ENCODE data around the gene CAPN2.

Gene CAPN2

DNA sequence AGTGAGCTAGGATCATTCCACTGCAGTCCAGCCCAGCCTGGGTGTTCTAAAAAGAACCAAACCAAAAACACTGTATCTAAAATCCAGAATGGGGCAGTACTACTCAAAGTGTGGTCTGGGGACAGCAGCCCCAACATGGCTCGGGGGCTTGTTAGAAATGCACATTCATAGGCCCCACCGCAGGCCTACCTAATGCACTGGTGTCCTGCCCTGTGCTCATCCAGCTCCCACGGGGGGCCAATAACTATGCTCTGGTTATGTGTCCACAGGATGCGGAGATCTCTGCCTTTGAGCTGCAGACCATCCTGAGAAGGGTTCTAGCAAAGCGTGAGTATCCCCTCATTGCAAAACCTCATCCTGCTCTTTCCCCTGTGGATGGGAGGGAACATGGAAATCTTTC lies 51.5 kb downstream of the CAPN2 start:
- TF ChIP-seq ZNF830 (tag by site-specific recombination; IDR thresholded peaks at IDR 0.05; ENCODE audit: low read depth) (no peak), ZNF23 (tag by site-specific recombination; IDR thresholded peaks at IDR 0.05; ENCODE audit: borderline replicate concordance) (no peak), SCRT2 (tag by site-specific recombination; IDR thresholded peaks at IDR 0.05) (no peak), ZNF521 (tag by site-specific recombination; IDR thresholded peaks at IDR 0.05) (no peak), ZNF202 (tag by site-specific recombination; IDR thresholded peaks at IDR 0.05; ENCODE audit: borderline replicate concordance) (no peak), KLF9 (tag by site-specific recombination; IDR thresholded peaks at IDR 0.05; ENCODE audit: low read depth) (no peak), ZNF292 (tag by site-specific recombination; IDR thresholded peaks at IDR 0.05; ENCODE audit: borderline replicate concordance, low read depth) (no peak), ZEB2 (tag by site-specific recombination; IDR thresholded peaks at IDR 0.05) (no peak), ZBTB17 (tag by site-specific recombination; IDR thresholded peaks at IDR 0.05) (no peak), ZNF654 (tag by site-specific recombination; IDR thresholded peaks at IDR 0.05; ENCODE audit: low read depth) (no peak), SP7 (tag by site-specific recombination; IDR thresholded peaks at IDR 0.05) (no peak)
- TF ChIP-seq, protein P1, sequence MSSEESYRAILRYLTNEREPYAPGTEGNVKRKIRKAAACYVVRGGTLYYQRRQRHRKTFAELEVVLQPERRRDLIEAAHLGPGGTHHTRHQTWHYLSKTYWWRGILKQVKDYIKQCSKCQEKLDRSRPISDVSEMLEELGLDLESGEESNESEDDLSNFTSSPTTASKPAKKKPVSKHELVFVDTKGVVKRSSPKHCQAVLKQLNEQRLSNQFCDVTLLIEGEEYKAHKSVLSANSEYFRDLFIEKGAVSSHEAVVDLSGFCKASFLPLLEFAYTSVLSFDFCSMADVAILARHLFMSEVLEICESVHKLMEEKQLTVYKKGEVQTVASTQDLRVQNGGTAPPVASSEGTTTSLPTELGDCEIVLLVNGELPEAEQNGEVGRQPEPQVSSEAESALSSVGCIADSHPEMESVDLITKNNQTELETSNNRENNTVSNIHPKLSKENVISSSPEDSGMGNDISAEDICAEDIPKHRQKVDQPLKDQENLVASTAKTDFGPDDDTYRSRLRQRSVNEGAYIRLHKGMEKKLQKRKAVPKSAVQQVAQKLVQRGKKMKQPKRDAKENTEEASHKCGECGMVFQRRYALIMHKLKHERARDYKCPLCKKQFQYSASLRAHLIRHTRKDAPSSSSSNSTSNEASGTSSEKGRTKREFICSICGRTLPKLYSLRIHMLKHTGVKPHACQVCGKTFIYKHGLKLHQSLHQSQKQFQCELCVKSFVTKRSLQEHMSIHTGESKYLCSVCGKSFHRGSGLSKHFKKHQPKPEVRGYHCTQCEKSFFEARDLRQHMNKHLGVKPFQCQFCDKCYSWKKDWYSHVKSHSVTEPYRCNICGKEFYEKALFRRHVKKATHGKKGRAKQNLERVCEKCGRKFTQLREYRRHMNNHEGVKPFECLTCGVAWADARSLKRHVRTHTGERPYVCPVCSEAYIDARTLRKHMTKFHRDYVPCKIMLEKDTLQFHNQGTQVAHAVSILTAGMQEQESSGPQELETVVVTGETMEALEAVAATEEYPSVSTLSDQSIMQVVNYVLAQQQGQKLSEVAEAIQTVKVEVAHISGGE (tag by site-specific recombination; conservative IDR thresholded peaks at IDR 0.05; ENCODE audit: low read depth) = no peak
- TF ChIP-seq, protein P2, sequence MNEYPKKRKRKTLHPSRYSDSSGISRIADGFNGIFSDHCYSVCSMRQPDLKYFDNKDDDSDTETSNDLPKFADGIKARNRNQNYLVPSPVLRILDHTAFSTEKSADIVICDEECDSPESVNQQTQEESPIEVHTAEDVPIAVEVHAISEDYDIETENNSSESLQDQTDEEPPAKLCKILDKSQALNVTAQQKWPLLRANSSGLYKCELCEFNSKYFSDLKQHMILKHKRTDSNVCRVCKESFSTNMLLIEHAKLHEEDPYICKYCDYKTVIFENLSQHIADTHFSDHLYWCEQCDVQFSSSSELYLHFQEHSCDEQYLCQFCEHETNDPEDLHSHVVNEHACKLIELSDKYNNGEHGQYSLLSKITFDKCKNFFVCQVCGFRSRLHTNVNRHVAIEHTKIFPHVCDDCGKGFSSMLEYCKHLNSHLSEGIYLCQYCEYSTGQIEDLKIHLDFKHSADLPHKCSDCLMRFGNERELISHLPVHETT (tag by site-specific recombination; IDR thresholded peaks at IDR 0.05) = no peak
- TF ChIP-seq, protein P3, sequence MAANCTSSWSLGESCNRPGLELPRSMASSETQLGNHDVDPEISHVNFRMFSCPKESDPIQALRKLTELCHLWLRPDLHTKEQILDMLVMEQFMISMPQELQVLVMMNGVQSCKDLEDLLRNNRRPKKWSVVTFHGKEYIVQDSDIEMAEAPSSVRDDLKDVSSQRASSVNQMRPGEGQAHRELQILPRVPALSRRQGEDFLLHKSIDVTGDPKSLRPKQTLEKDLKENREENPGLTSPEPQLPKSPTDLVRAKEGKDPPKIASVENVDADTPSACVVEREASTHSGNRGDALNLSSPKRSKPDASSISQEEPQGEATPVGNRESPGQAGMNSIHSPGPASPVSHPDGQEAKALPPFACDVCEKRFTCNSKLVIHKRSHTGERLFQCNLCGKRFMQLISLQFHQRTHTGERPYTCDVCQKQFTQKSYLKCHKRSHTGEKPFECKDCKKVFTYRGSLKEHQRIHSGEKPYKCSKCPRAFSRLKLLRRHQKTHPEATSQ (tag by site-specific recombination; IDR thresholded peaks at IDR 0.05) = no peak
- no peaks in the 10 kb centered on the region for H3K4me1 ChIP-seq (ENCODE audit: control insufficient read depth, insufficient read depth, low read length)
- H3K4me3 ChIP-seq (ENCODE audit: low read depth, low read length) = no peak overlapping the region
- H3K36me3 ChIP-seq (ENCODE audit: control insufficient read depth in 2 of 2, insufficient read depth in 1 of 2, low read length in 2 of 2) = peaks cover 25 to 57% of the 10 kb centered on the region in 2 experiments
- ChIA-PET POLR2A (no interaction called here), CTCF (interaction anchor here (0.6 to 0.8 kb wide), 2 partner anchors 48 to 69 kb away, joined by 3 to 4 read pairs; no protein-coding TSS in a partner anchor)
- H3K9me3 ChIP-seq (ENCODE audit: control insufficient read depth, insufficient read depth, low read depth, low read length) = no peaks in the 10 kb centered on the region
- H3K27ac ChIP-seq (ENCODE audit: extremely low read depth, low read depth, low read length) = no peak overlapping the region

DNA sequence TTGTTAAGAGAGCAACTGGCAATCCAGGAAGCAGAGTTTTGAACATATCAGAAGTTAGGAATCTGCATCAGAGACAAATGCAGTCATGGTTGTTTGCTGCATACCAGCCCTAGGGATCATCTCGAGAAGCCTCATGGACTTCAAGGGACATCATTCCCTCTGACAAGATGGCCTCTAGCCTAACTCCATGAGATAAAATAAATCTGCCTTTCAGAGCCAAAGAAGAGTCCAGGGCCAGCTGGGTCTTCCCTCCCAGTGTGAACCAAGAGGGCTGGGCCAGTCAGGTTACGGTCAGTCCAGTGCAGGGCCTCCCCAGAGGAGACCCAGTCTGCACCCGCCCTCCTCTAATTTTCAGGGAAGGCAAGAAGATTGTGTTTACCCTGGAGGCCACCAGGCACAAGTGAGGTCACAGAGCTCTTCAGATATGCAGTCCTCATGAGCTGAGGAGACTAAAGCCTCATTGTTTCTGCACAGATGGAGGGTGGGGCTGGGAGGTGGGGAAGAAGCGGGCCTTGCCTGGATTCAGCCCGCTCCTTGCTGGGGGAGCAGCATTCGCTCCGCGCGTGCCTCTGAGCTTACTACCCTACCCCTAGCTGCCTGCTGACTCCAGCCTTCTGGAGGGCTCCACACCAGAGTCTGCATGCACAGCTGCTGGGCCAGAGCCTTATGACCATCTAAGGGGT lies 52.8 kb downstream of the CAPN2 start:
- 0 out of 2 replicates have a peak, but pooled peaks have one; percentile 32 for TF ChIP-seq ZNF600 (tag by site-specific recombination; IDR thresholded peaks at IDR 0.05)
- TF ChIP-seq ZBTB48 (tag by site-specific recombination; IDR thresholded peaks at IDR 0.05) = peak; percentile 57; the same call in 1 of the 2 replicates
- no peak for TF ChIP-seq ZNF350 (tag by site-specific recombination; IDR thresholded peaks at IDR 0.05)
- TF ChIP-seq KLF1 (tag by site-specific recombination; IDR thresholded peaks at IDR 0.05) = peak; percentile 29; the same call in 1 of the 2 replicates
- TF ChIP-seq, protein P4, sequence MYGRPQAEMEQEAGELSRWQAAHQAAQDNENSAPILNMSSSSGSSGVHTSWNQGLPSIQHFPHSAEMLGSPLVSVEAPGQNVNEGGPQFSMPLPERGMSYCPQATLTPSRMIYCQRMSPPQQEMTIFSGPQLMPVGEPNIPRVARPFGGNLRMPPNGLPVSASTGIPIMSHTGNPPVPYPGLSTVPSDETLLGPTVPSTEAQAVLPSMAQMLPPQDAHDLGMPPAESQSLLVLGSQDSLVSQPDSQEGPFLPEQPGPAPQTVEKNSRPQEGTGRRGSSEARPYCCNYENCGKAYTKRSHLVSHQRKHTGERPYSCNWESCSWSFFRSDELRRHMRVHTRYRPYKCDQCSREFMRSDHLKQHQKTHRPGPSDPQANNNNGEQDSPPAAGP (tag by site-specific recombination; IDR thresholded peaks at IDR 0.05) = peak; percentile 28; the same call in 1 of the 2 replicates
- no peak for TF ChIP-seq ZNF292 (tag by site-specific recombination; IDR thresholded peaks at IDR 0.05; ENCODE audit: borderline replicate concordance, low read depth)
- Histone ChIP-seq H3K9me3 (ENCODE audit: control insufficient read depth, insufficient read depth, low read depth, low read length) (no peaks in the 10 kb centered on the region), H3K4me1 (ENCODE audit: control insufficient read depth, insufficient read depth, low read length) (no peaks in the 10 kb centered on the region), H3K27ac (ENCODE audit: extremely low read depth, low read depth, low read length) (no peak overlapping the region), H3K36me3 (ENCODE audit: control insufficient read depth in 2 of 2, insufficient read depth in 1 of 2, low read length in 2 of 2) (peaks cover 19 to 54% of the 10 kb centered on the region in 2 experiments), H3K4me3 (ENCODE audit: low read depth, low read length) (no peak overlapping the region)
- ChIA-PET CTCF (interaction anchor here (1.0 kb wide), 1 partner anchor 67 kb away, joined by 3 read pairs; no protein-coding TSS in a partner anchor), POLR2A (interaction anchor here (1.1 kb wide), 1 partner anchor 11 kb away, joined by 3 read pairs; no protein-coding TSS in a partner anchor)

Data from HEK293 (cell line).